ENCODE results near the gene HOXB5. TPM values are rescaled to one million over a fixed set of nuclear protein-coding genes. Genes with fewer than 3 reads are reported as not detected.

Gene HOXB5
- total and polyA plus RNA-seq, 10 of the 15 experiments (the other 5 are each of a cell fraction or from before 2014, with no cell fraction given), result not detected

DNA sequence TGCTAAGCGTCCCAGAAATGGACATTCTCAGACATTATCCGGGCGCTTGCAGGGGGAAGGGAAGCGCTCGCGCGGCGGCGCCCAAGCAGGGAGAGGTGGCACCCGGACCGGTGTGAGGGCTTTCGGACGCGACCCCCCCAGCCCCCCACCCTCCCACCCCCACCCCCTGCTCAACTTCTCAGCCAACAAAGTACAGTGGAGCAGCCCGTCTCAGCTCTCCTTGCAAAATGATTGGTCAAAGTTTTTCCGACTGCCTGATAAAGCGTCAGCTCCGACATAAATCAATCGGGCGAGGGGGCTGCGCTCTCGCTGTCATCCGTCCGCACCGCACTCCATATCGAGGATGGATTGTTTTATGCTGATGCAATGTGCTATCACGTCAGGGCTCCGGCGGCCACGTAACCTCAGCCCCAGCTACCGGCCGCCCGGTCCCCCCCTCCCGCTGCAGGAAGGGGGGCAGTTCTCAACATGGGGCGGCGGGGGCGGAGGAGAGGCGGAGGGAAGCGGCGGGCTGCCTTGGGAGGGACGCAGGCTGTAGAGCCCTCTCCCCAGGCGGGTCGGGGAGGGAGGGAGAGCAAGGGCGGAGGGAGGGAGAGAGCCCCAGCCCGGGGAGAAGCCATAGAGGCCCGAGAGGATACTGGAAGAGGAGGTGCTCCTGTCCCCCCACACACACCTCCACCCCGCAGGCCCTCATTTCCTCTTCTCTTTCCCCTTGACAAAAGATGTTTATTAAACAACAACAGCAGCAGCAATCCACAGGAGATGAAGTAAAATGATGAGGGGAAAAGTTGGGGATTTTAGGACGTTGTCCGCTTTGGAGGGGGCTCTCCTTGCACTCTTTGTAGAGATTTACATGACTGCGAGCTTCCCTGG lies 32.9 kb upstream of the HOXB5 start, which contains the start of gene HOXB9:
TSS of gene HOXB9 (minus strand) at position 114 of the 873 bp plus-strand sequence. CDS start at position 25, 89 bp downstream.
- H3K79me2 ChIP-seq (ENCODE audit: control insufficient read depth, insufficient read depth, low read length), result no peaks in the 10 kb centered on the region
- intact Hi-C loops (cut with micrococcal nuclease; ENCODE audit: unreplicated experiment), result no loop called here
- H3K4me1 ChIP-seq (ENCODE audit: control insufficient read depth, insufficient read depth, low read length), result peaks cover under 1% of the 10 kb centered on the region; the same call in 1 of the 2 replicates
- ChIA-PET POLR2A (no interaction called here), RAD21 (ENCODE audit: unreplicated experiment) (interaction anchor here (0.8 to 1.4 kb wide), 4 partner anchors 10 to 601 kb away, joined by 3 to 4 read pairs (median 3); no protein-coding TSS in a partner anchor), CTCF (interaction anchor here (1.1 to 2.4 kb wide), 3 partner anchors 8 to 364 kb away, joined by 3 to 16 read pairs (median 3); no protein-coding TSS in a partner anchor), SMC1A (ENCODE audit: uncharacterized antibody, unreplicated experiment) (interaction anchor here (1.4 kb wide), 1 partner anchor 9 kb away, joined by 3 read pairs; no protein-coding TSS in a partner anchor)
- ATAC-seq (peak; percentile 31), DNase-seq (ENCODE audit: low read depth, low spot score) (no peak), FAIRE-seq (no peak)
- BruUV-seq (replicated peaks), result no TSS peak
- peak within 1 kb of the TSS; percentile 65 for H3K4me3 ChIP-seq
- peaks cover 34 to 35% of the 10 kb centered on the region in 2 experiments for H3K27me3 ChIP-seq (replicated peaks in 1 of 2; ENCODE audit: control insufficient read depth in 2 of 2, insufficient read depth in 2 of 2, low read length in 1 of 2)
- in situ Hi-C loops (cut with MboI), result loop anchor here (10.0 kb wide), 1 partner anchor 782 kb away; the partner anchor contains the start of gene SCRN2
- no peak within 1 kb of the TSS for H2AFZ ChIP-seq (ENCODE audit: control insufficient read depth, low read depth, low read length)
- no peaks in the 10 kb centered on the region for H3K9me3 ChIP-seq (replicated peaks; ENCODE audit: control insufficient read depth, insufficient read depth, low read length)
- H3K9ac ChIP-seq (ENCODE audit: control insufficient read depth, insufficient read depth, low read length), result no peak within 1 kb of the TSS
- peak within 1 kb of the TSS; percentile 79 for H3K4me2 ChIP-seq (ENCODE audit: control insufficient read depth, insufficient read depth)
- no peak for TF ChIP-seq ZNF622 (IDR thresholded peaks at IDR 0.05)
- TF ChIP-seq POU2F2 (IDR thresholded peaks at IDR 0.05; ENCODE audit: borderline replicate concordance, low read depth, low read length), result no peak
- TF ChIP-seq, protein P1, sequence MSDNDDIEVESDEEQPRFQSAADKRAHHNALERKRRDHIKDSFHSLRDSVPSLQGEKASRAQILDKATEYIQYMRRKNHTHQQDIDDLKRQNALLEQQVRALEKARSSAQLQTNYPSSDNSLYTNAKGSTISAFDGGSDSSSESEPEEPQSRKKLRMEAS (IDR thresholded peaks at IDR 0.05; ENCODE audit: low read depth, low read length), result no peak
- TF ChIP-seq, protein P2, sequence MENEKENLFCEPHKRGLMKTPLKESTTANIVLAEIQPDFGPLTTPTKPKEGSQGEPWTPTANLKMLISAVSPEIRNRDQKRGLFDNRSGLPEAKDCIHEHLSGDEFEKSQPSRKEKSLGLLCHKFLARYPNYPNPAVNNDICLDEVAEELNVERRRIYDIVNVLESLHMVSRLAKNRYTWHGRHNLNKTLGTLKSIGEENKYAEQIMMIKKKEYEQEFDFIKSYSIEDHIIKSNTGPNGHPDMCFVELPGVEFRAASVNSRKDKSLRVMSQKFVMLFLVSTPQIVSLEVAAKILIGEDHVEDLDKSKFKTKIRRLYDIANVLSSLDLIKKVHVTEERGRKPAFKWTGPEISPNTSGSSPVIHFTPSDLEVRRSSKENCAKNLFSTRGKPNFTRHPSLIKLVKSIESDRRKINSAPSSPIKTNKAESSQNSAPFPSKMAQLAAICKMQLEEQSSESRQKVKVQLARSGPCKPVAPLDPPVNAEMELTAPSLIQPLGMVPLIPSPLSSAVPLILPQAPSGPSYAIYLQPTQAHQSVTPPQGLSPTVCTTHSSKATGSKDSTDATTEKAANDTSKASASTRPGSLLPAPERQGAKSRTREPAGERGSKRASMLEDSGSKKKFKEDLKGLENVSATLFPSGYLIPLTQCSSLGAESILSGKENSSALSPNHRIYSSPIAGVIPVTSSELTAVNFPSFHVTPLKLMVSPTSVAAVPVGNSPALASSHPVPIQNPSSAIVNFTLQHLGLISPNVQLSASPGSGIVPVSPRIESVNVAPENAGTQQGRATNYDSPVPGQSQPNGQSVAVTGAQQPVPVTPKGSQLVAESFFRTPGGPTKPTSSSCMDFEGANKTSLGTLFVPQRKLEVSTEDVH (IDR thresholded peaks at IDR 0.05; ENCODE audit: low read depth, partially characterized antibody), result no peak
- no peak for TF ChIP-seq CBFB (IDR thresholded peaks at IDR 0.05; ENCODE audit: low read depth)
- no peak for TF ChIP-seq MXI1 (IDR thresholded peaks at IDR 0.05; ENCODE audit: low read depth, low read length)
- TF ChIP-seq EGR1 (IDR thresholded peaks at IDR 0.05; ENCODE audit: borderline replicate concordance in 1 of 2, low read depth in 2 of 2, low read length in 2 of 2), result peak in 1 of 2 experiments; percentile 53; a peak in 1 of 3 replicates
- TF ChIP-seq SUZ12 (IDR thresholded peaks at IDR 0.05; ENCODE audit: unreplicated experiment), result peak; percentile 88
- TF ChIP-seq MYB (IDR thresholded peaks at IDR 0.05; ENCODE audit: borderline replicate concordance, low read depth, low read length), result no peak
- TF ChIP-seq ZBED1 (IDR thresholded peaks at IDR 0.05; ENCODE audit: borderline replicate concordance), result no peak
- no peak for TF ChIP-seq TCF3 (IDR thresholded peaks at IDR 0.05; ENCODE audit: borderline replicate concordance, insufficient read depth, low read depth, low read length)
- TF ChIP-seq, protein P3, sequence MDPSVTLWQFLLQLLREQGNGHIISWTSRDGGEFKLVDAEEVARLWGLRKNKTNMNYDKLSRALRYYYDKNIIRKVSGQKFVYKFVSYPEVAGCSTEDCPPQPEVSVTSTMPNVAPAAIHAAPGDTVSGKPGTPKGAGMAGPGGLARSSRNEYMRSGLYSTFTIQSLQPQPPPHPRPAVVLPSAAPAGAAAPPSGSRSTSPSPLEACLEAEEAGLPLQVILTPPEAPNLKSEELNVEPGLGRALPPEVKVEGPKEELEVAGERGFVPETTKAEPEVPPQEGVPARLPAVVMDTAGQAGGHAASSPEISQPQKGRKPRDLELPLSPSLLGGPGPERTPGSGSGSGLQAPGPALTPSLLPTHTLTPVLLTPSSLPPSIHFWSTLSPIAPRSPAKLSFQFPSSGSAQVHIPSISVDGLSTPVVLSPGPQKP (IDR thresholded peaks at IDR 0.05; ENCODE audit: low read depth, low read length), result no peak
- no peaks in the 10 kb centered on the region for H4K20me1 ChIP-seq (ENCODE audit: control insufficient read depth, insufficient read depth)
- 17% methylated on average over 40 of the region's 50 CpGs for WGBS (ENCODE audit: insufficient coverage, insufficient replicate concordance, low lambda C conversion rate, missing lambda C conversion rate)
- no peak within 1 kb of the TSS for H3K27ac ChIP-seq (ENCODE audit: control insufficient read depth, insufficient read depth)
- H3K36me3 ChIP-seq (ENCODE audit: control insufficient read depth in 2 of 2, insufficient read depth in 2 of 2, low read length in 1 of 2), result no peaks in the 10 kb centered on the region; a peak in 1 of 4 replicates

All from GM12878 (cell line).